CD4-positive, alpha-beta T cell treated with Interleukin-21 for 1 hour (primary cell): Measurements from ENCODE around the gene IBA57.

ENCODE experiments used
- DNase-seq: peaks from one replicate; pipeline ENCODE4 v3.0.0-alpha.2; 2020

Gene IBA57

DNA sequence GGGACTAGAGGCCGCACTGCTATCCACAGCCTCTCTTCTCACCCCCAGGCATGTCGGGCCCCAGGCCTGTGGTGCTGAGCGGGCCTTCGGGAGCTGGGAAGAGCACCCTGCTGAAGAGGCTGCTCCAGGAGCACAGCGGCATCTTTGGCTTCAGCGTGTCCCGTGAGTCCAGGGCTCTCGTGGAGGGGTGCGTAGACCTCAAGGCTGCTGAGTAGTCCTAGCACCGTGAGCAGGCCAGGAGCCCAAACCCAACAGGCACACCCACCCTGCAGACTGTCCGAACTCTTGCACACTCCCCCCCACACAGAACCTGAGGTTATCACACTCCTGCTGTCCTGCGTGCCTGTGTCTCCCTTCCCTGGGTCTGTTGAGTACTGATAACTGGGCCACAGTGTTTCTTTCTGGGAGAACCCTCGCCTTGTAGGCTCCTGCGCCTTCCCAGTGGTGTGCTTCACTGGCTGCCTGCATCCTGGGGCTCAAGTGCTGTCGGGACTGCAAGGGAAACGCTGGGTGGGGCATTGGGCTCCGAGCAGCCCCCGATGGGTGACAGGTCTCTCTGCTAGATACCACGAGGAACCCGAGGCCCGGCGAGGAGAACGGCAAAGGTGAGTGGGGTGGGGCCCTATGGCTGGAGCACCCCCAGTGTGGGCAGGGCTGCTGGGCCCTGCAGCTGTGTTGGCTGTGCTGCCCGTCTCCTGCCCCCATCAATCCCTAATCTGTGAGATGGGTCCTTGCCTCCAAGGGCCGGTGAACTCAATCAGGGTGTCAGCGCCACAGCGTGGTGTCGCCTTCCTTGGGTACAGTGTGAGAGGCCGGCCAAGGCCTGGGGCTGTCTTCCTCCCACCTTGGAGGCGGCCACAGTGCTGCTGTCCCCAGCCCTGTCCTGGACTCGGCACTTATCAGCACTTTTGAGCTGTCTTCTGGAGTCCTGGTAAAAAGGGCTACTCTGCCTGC, 19.9 kb upstream of the IBA57 start:
- DNase-seq: no peak

DNA sequence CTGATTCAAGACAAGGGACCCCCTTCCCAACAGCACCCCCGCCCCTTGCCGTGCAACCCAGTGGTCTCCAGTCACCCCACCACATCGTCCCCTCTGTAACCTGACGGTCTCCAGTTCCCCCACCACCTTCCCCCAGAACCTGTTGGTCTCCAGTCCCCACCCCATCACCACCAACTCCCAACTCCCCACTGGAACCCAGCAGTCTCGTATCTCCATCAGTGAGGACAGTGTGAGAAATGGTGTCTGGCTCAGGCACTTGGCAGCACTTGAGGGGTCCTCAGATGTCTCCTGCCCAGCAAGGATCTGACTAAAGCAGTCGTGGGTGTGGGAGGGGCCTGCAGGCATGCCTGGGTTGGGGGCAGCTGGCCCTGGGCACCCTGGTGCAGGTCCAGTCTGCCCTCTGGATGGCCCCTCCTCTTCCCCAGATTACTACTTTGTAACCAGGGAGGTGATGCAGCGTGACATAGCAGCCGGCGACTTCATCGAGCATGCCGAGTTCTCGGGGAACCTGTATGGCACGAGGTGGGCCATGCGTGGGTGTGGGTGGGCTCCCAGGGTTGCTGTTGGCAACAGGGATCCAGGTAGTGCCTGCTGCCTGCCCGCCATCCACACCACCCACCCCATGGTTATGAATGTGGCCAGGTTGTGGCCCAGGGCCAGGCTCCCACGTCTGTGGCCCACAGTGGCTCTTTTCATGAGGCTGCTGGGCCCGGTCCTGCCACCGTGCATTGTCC, 19.0 kb upstream of the IBA57 start:
- DNase-seq: no peak

DNA sequence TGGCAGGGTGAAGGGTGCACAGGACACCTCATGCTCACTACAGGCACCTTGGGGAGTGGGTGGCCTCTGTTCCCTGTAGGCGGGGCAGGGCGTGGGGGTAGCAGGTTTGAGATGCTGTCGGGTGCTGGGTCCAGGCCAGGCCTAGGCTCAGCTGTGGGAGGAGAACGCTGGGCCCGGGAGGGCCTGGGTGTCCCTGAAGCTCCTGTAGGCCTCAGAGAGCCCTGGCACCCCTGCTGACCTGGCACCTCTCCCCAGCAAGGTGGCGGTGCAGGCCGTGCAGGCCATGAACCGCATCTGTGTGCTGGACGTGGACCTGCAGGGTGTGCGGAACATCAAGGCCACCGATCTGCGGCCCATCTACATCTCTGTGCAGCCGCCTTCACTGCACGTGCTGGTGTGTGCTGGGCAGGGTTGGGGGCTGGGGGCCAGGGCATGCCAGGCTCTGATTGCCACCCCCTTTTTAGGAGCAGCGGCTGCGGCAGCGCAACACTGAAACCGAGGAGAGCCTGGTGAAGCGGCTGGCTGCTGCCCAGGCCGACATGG, 18.4 kb upstream of the IBA57 start:
- DNase-seq: no peak

DNA sequence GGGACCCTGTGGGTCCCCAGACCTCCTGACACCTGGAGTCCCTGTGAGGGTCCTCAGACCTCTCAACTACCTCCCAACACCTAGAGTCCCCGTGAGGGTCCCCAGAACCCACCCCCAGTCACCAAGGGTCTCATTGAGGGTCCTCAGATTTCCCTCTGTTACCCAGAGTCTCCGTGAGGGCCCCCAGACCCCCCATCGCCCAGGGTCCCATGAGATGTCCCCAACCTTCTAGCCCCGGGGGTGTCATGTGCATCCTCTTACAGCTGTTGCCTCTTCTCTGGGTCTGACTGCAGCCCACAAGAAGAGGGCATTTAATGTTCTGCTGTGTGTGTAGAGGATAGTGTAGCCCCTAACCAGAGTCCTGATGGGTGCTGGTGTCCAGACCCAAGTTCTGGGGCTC, 17.8 kb upstream of the IBA57 start:
- no peak for DNase-seq

DNA sequence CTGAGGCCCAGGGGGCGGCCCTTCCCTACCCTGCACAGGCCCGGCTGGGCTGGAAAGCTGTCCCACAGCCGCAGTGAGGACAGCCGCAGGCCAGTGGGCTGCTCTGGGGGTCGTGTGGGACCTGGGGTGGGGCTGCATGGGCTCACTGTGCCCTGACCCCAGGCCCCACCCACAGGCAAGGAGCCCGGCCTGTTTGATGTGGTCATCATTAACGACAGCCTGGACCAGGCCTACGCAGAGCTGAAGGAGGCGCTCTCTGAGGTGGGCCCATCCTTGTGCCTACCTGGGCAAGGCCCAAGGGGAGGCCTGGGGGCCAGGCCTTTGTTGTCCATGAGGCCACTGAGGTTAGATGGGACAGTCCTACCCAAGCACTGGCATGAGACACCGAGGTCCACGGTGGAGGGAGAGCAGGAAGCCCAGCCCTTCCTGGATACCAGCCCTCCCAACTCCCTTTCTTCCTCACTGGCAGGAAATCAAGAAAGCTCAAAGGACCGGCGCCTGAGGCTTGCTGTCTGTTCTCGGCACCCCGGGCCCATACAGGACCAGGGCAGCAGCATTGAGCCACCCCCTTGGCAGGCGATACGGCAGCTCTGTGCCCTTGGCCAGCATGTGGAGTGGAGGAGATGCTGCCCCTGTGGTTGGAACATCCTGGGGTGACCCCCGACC, 17.3 kb upstream of the IBA57 start:
- no peak for DNase-seq

DNA sequence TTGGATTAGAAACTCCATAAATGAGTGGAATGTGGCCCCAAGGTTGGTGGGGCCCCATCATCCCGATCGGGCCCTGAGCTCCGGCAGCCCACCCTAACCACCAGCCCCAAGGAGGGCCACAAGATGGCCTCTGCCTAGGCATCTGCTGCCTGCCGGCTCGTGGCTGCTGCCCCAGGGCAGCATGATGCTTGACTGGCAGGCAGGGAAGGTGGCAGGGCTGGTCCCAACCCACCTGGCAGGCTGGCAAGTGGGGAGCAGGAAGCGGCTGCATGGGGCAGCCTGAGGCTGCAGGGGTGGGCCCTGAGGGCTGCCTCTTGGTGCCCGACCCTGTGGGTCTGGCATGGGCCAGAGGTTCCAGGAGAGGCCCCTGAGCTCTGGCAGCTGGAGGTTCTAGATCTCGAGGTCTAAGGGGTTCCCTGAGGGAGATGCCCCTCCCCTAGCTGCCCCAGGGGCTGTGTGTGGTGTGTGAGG, 16.6 kb upstream of the IBA57 start:
- no peak for DNase-seq

DNA sequence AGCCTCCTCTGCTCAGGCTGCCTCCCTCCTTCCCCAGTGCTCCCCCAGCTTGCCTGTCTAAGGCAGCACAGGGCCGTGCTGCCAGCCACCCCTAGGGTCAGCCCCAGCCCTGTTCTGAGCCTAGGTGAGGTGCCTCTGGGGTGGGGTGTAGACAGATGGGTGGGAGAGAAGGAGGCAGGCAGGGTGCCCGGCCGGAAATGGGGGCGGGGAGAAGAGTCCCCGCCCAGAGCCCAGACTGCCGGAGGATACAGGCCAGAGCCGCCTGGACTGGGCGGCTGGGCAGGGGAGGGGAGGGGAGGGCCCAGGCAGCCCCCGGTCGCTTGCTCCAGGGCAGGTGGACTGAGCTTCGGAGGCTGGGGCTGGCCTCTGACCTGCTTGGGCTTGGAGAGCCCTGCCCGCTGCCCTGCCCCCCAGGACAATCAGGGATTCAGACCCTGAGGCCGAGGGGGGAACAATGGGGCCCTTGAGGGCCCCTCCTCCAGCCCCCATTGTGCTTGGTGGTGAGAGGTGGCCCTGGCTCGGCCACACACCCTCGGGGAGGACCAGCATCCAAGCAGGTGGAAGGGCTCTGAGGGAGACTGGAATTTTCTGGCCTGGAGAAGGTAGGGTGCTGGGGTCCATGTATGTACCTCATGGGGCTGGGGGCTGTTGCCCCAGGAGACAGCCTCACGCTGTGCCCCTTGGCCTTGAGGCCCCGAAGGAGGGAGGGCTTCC, 16.0 kb upstream of the IBA57 start, which contains the start of gene GJC2:
Gene GJC2, plus strand, starts transcription at position 525 of the 714 bp plus-strand sequence. CDS start 7,829 bp downstream, outside the sequence.
- no peak for DNase-seq

DNA sequence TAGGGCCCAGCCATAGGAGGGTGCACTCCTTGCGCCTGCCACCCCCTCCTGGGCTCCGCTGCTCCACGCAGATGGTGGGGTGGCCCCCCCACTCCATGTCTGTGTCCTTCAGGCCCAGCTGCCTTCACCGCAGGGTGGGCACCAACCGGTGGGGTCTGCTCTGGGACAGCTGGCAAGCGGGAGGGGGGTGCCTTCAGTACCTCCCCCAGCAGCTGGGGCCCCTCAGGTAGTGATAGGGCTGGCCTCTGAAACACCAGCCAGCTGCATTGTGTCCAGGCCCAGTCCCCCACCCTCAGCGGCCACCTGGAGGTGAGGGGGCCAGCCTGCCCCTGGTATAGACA, 15.5 kb upstream of the IBA57 start:
- DNase-seq: no peak

DNA sequence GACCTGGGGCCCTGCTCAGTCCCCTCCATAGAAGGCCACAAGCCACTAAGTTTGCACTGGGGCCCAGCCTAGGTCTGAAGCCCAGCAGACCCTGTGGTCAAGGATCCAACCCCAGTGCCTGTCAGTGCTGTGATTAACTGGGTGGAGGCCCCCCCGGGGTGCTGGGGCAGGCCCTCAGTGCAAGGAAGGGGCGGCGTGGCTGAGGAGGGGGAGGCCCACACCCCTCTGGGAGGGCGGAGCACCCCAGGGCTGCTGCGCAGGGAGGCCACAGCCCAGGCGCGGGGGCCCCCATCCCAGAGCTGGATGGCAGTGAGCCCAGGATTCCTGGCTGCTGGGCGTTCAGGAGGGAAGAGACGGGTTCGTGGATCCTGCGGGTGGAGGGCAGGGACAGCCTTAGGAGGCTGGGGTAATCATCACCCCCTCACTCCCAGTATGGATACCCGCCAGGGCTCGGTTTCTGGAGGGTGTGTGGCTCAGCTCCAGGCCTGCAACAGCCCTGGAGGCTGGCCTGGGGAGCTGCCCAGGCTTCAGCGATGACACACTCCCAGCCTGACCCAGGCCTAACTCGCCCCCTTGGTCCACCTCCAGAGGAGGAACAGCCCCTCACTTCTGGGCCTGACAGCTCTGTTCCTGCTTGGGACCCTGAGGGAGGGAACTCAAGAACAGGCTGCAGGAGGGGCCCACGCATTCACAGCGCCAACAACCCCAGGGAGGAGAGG, 15.0 kb upstream of the IBA57 start:
- DNase-seq: no peak

DNA sequence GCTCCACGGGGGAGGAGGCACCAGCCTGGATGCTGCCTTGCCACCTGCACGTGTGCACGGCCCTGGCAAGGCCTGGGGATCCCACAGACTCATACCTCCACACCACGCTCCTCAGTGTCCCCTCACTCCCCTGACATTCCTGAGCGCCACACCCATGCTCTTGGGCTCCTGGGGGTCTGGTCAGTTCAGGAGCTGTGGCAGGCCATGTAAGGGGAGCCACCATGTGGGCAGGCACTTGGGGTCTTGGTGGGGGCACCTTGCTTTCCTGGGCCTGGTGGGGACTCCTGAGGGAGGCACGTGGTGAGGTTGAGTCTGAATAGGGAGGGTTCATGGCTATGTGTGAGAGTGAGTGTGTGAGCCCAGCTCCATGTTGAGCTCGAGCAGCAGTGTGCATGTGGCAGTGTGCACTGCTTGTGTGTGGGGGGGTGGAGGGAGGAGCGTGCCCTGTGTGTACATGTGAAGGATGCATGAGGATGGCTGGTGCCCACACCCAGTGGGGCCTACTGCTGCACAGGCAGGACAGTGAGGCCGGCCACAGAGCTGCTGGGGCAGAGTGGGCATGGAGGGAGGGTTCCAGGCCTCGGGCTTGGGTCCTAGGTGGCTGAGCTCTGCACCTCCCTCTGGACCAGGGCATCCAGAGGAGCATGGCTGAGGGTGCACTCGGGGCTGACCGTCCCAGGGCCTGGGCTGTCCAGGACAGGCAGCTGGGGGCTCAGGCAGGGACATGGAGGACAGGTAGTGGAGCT, 14.3 kb upstream of the IBA57 start:
- no peak for DNase-seq

DNA sequence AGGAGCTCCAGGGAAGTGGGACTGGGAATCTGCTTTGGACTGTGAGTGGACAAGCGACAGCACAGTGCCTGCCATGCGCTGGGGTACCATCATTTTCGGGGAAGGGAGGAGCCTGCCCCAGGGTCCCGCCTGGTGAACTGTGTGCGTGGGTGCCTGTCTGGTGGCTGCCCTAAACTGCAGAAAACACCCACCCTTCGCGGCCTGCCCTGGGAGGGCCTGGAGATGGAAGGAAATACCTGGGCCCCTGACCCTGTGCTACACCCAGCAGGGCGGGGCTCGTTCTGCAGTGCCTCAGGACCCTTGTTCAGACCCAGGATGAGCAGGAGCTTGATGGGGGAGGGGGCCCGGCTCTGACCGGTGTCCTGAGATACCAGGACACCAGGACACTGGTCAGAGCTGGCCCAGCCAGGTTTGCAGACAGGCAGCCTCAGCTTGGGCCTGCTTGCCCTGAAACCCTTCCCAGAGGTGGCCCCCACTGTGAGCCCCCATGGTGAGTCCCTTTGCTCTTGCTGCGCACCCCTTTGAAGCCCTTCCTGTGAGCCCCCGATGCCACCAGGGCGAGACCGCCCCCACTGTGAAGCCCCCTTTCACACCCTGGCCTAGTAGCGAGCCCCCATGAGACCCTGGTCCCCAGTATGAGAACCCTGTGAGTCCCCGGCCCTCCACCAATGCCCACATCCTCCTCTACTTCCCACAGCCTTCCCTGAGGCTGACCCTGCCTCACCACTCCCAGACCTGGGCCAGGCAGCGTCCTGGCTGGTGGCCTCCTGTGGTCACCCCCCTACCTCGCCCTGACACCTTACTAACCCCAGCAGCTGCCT, 13.3 kb upstream of the IBA57 start:
- DNase-seq: no peak

DNA sequence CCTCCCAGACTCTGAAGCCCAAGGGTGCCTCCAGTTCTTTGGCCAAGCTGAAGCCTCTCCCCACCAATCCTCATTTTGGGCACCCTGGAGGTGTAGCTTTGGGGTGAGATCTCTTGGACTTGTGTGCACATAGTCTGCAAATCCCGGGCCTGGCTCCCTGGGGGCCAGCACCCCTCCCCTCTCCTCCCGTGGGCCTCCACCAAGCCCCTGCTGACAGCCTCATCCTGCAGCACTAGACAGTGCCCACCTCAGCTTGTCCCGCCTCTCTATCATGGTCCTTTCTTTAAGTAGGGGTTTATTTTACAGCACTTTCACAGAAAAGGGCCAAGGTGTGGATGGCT, 12.7 kb upstream of the IBA57 start:
- no peak for DNase-seq

DNA sequence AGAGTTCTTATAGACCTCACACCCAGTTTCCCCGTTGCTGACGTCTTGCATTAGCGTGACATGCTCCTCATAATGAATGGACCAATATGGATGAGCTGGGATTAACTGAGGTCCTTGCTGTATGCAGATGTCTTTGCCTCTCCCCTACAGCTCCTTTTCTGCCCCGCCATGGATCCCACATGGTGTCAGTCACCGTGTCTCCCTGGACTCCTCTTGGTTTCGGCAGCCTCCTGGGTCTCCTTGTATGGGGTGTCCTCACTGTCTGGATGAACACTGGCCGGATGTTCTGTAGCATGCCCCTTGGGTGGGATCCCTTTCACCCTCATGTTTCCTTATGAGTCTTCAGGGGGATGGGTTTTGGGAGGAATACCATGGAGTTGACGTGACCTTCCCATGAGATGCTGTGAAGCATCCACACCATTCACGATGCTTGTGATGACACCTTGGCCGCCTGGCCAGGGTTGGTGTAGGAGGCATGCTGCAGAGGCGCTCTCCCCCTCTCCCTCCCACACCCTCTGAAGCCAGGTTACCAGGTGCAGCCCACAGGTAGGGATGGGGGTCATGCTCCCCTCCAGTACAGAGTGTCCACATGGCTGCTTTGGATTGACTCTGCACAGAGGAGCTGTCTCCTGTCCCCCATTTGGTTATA, 11.5 kb upstream of the IBA57 start:
- no peak for DNase-seq

DNA sequence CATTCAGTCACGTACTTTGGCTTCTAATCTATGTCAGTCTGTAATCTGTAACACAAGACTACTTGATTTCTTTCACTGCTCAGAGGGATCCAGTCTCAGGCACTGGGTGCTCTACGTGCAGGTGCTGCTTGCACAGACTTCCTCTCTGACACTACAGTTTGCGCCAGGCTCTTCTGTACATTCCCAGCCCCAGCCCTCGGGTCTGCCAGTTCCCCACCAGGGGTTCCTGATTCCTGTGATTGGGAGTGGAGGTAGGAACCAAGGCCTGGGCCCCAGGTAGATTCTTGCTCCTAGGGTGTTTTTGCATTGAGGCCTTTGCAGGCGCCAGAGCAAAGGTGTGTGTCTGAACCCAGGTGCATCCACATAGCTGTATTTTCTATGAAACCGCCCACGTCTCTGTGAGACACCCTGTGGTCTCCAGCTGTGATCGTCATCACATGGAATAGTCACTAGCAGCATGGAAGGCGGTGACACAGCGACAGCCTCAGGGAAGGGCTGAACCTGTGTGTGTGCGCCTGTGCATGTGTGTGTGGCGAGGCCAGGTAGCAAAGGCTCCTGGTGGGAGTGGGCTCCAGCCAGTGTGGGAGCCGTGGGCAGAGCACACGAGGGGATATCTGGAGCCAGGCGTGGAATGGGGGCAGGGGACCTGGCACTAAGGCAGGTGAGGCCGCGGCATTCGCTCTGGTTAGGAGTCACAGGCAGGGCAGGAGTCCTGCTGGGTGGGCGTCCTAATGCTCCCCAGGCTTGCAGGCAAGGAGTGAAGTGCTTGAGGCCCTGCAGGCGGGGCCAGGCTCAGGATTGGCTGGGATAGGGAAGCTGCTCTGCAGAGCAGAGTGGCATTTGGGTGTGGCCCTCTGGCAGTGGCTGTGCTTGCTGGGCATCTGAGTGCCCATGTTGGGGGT, 10.7 kb upstream of the IBA57 start:
- no peak for DNase-seq

DNA sequence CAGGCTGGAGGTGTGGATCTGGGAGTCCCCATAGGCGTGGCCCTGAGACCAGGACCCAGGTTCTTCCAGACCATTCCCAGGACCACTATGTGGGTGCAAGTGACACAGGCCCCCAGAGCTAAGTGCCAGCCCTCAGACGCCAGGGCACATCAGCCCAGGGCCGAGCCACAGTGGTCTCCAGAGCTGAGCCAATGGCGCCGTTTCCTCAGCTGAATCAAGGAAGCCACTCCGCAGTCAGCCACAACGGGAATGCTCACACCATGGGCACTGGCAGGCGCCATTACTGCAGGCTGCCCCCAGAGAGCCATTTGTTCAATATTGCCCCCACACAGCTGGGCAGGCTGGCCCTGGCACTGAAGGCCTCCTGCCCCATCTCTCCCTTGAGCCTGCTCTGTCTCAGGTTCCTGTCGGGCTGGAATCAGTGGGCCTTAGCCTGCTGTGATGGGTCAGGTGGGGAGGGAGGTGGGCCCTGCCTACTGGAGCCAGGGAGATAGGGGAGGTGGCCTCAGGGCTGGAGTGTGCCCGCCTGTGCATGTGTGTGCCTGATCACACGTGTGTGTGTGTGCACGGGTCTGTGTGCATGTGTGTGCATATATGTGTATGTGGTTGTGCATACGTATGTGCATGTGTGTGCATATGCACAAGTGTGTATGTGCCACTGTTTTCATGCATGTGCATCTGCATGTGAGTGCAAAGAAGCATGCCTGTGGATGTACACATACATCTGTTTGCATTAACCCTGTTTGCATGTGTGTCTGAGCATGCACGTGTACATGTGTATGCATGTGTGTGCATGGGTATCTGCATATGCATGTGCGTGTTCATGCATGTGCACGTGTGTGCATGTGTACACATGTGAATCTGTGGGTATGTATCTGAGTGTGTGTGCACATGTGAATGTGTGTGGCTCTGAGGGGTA, 9.7 kb upstream of the IBA57 start:
- no peak for DNase-seq

DNA sequence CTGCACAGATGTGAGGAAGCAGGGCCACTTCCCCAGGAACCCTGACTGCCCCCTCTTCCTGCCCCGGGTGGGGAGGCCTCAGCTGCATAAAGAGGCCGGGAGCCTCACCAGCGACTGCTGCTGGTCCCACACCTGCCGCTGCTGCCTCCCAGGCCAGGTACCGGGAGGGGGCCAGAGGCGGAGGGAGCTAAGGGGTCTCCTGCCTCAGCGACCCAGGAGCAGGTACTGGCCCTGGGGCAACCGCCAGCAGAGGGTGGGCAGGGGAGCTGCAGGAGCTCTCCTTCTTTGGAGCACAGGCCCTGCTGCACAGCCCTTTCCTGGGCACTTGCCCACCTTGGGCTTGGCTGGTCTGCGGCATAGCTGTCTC, 9.1 kb upstream of the IBA57 start:
- no peak for DNase-seq

DNA sequence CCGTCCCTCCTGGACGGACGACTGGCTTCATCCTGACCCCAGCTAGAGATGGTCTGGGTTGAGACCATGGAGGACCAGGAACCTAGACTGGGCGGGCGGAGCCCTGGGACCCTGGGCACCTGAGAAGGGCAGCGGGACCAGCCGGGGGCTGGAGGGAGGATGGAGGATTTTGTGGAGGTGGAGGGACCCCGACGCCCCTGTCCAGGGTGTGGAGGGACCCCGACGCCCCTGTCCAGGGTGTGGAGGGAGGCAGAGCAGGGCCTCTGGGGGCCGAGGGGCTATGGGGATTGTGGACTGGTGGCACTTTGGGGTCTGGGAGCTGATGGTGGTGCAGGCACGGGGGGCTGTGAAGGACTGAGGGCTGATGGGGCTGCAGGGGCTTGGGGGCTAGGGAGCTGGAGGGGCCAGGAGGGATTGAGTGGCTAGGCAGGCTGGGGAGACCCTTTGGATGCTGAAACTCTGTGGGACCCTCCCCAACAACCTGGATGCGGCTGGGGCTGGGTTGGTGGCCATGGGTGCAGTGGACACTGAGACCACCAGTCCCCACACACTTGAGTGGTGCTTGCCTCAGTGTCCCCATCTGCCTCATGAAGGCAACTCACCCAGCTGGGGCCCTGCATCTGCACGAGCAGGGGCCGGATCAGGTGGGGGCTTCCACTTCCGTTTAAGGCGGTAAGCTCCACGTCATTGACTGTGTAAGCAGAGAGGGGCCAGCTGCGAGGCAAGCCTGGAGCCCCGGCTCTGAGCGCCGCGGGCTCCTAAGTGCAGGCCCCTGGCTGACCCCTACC, 8.5 kb upstream of the IBA57 start:
- no peak for DNase-seq
